NCI-H187 treated with DMSO at 0.1 percent for 48 hours (cell line): Measurements from ENCODE around the gene PRKCI.
"Not testable (repeated sequence)": the region's sequence is repeated elsewhere in the genome, so short reads cannot be mapped to it uniquely, and the experiment has no call there.

Experiments
- DNase-seq: peaks from one replicate; lab custom pipeline; 2025; lab: John Stamatoyannopoulos, UW

The PRKCI gene

DNA sequence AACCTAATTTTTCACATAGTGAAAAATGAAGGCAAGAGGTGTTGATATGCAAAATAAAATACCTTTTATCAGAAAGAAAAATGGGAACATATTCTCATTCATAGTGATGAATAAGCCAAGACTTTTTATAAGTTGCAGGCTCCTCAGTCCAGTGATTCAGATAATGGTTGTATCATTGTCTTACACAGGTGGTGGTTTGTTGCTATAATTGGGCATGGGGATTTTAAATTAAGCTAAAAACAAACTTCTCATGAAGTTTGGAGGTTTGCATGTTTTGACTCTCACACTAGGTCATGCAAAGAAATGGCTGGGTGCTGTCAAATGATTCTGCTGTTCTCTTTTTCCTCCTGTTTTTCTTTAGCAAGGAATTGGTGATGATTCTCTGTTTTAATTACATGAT is 74.5 kb downstream of the PRKCI start:
- no peak for DNase-seq

DNA sequence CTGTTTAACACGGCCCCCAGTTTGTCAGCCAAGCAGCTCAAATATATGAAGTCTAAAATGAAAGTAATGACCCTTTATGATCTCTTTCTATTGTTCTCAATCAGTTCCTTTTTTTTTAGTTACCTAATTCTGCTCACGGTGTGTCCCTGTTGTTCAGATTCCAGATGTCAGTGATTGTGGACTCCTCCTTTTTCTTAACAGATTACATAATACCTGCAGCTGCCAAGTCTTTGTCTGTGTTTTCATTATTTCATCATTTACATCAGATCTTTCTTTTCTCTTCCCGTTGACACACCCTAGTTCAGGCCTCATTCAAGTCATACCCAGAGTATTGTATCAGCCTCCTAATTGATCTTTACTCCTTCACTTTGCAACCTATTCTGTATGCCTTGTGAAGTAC is 79.2 kb downstream of the PRKCI start:
- DNase-seq = no peak

DNA sequence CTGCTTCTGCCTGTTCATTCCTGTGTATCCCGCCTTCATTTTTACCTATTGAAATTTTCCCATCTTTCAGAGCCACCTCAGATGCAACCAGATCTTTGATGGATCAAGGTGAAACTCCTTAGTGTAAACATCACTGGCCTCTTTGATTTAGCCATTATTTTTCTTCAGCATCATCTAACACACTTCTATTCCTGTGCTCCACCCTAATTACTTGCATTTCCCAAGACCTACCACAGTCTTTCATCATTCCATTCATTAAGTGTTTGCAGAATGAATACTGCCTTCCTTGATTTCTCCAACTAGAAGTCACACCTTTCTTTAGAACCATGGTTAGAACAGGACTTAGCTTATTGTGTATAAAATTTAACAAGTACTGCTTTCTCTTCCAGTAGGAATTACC is 79.8 kb downstream of the PRKCI start:
- DNase-seq = no peak

DNA sequence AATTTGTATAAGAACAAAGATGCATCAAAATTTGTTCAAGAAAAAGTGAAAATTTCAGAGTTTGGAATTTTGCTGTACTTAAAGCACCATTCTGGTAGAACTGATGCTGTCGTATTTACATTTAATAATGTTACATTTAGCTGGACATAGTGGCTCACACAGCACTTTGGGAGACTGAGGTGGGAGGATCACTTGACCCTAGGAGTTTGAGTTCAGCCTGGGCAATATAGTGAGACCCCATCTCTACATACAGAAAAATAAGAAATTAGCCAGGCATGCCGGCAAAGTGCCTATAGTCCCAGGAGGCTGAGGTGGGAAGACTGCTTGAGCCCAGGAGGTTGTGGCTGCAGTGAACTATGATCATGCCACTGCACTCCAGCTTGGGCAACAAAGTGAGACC is 83.8 kb downstream of the PRKCI start:
- DNase-seq = no peak

DNA sequence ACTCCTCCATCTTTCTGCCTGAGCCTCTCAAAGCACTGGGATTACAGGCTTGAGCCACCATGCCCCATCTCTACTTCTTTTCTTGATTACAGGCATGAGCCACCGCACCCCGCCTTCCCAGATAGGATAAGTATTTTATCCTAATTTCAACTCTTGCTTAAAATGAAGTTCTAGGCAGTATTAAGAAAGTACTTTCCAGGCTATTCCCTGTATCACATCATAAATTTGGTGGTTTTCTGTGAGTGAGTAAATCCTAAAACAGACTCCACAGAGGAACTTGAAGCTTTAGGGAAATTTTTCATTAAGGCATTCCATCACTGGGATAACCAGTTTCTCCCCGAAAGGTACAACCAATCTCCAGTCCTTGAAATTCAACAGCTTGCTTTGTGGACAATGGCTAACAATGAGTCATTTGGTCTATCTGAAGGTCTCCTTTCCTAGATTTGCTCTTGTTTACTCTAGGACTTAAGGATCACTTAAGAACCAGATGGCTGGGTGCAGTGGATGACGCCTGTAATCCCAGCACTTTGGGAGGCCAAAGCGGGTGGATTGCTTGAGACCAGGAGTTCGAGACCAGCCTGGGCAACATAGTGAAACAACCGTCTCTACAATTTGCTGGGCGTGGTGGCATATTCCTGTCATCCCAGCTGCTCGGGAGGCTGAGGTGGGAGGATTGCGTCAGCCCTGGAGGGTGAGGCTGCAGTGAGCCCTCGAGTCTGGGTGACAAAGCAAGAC is 85.6 kb downstream of the PRKCI start:
- no peak for DNase-seq

DNA sequence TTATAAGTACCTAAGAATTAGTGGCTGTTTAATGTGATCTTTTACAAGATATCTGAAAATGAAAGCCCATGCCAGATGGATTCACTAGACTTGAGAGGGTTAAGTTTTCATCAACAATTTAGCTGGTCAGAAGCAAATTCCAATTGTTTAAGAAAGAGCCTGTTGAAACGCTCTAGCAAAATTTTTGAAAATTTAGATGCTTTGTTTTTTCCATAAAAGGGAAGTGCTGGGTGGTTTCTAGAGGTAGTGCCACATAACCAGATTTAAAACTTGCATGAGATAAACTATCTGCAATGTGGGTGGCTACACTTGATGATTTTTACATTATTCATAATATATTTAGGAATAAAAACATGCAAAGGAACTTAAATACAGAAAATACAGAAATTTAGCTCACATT is 86.8 kb downstream of the PRKCI start:
- DNase-seq = no peak

DNA sequence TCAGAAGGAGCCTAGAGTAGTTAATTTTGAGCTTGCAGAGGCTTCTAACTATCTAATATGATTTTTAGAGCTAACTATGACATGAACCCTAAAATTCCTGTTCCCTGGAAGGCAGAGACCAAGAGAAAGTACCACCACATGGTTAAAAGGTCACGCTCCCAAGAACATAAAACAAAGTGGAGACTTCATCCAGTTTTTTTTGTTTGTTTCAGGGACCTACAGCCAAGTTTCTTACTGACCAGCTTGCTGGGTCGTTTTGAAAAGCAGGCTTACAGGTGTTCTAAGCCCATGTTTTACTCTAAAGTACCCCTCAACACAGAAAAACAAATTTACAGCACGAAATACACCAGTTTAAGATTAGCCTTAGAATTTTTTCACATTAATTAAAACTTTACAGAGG is 95.7 kb downstream of the PRKCI start:
- DNase-seq = no peak

DNA sequence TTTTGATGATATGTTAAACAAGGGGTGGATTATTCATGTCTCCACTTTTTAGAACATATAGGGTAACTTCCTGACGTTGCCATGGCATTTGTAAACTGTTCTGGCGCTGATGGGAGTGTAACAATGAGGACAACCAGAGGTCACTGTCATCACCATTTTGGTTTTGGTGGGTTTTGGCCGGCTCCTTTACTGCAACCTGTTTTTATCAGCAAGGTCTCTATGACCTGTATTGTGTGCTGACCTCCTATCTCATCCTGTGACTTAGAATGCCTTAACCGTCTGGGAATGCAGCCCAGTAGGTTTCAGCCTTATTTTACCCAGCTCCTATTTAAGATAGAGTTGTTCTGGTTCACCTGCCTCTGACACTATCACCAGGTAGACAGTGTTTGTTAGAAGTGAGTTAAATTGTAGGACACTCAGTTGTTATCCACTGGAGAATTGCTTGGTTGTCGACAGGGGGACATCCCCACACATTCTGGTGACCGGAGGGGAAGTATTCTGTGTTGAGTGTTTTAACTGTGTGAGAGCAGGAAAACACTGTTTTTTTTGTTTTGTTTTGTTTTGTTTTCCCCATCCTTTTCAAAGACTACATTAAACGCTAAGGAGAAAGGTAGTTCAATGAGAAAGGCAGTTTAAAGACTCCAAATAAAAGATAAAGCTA is 98.4 kb downstream of the PRKCI start:
- DNase-seq = no peak

DNA sequence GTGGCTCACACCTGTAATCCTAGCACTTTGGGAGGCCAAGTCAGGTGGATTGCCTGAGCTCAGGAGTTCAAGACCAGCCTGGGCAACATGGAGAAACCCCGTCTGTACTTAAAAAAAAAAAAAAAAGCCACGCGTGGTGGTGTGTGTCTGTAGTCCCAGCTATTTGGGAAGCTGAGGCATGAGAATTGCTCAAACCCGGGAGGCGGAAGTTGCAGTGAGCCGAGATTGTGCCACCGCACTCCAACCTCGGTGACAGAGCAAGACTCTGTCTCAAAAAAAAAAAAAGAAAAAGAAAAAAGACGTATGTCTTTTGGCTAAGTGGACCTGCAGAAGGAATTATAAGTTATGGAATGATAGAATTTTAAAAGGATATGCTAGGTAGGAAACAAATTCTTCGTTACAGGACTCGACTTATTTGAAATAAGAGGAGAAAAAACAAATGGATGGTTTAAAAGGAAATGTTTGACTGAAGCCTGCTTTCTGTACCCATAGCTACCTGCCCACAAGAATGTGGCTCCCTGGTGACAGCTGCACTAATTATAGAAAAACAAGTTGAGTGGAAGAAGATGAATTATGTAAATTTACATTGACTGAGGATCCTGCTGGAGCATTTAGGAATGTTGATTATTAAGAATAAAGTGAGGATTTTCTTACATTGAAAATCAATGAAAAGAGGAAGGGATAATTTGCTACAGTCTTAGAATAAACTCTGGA is 99.3 kb downstream of the PRKCI start:
- DNase-seq = no peak

DNA sequence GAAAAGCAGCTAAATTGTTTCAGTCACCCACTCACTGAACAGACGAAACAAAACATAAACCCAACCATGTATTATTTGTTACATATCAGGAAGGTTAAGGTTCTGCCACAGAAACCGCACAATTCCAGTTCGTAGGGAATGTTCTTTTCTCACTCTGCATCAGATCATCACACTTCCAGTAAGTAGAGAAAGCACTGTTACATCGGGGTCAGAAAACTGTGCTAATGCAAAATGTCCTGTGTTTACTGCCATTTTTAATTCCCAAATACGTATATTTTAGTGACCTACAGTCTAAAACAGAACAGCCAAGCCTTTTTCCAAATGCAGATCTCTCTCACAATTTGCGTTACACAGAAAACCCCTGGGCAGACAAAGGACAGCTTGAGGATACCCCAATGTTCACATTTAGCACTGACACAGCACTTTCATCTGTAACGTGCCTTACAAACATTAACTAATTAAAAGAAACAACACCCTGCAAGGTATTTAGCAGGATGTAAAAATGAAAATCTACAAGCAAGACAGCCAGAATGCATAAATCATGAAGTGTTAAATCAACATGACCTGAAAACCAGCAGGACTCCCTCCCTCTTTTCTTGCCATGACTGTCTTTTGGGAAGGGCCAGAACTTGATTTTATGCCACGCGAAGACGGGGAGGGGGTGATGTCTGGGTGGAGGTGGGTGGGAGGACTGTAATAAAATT is 100.5 kb downstream of the PRKCI start:
- DNase-seq = no peak

DNA sequence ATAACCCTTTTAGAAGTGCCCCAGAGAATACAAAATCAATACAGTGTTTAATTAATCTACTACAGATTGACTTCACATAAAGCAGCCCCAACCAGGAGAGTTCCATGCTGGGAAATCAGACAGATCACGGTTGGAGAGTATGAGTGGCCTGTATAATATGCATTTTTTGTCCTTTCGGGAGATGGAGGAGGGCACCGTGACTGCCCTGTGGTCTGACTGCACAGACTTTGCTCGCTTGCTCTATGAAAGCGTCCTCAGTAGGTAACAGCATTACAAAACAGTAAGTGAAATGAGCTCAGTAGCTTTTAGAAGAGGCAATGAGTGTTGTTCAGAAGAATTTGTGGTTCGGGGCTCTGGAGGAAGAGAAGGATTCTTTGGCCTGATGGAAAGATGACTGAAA is 101.1 kb downstream of the PRKCI start:
- DNase-seq = no peak

DNA sequence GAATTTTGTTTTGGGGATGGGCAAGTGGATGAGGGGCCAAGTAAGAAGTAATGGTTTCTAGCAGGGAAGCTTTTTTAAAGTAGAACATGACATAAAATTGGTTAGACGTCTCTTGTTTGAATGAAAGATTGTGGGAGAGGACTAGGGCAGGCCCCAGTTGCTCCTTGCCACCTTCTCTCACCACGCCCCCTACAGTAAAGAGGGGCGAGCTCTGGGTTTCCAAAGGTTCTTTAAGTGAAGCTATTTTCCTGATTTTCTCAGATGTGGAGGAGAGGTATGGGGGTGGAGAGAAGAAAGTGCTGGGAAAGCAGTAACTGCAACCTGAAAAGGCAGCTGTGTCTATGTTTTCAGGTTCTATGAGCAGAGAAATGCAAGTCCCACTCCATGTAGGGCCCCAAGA is 102.7 kb downstream of the PRKCI start:
- DNase-seq = no peak

DNA sequence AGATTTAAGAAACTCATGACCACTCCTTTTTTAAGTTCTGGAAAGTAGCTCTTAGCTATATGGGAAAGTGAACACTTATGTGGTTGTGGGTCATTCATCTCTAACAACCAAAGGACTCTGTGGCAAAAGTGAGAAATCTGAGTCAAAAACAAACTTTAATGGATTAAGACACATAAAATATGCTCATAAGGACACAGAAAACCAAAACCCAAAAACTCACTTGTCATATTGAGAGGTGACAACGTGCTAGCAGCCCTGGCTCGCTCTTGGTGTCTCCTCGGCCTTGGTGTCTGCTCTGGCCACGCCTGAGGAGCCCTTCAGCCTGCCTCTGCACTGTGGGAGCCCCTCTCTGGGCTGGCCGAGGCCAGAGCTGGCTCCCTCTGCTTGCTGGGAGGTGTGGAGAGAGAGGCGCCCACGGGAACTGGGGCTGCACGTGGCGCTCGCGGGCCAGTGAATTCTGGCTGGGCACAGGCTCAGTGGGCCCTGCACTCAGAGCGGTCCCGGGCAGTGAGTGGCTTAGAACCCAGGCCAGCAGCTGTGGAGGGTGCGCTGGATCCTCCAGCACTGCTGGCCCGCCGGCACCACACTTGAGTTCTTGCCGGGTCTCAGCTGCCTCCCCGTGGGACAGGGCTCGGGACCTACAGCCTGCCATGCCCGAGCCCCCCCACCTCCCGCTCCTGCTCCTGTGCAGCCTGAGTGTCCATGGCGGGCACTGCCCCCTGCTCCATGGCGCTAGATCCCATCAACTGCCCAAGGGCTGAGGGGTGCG is 105.0 kb downstream of the PRKCI start:
- no peak for DNase-seq

DNA sequence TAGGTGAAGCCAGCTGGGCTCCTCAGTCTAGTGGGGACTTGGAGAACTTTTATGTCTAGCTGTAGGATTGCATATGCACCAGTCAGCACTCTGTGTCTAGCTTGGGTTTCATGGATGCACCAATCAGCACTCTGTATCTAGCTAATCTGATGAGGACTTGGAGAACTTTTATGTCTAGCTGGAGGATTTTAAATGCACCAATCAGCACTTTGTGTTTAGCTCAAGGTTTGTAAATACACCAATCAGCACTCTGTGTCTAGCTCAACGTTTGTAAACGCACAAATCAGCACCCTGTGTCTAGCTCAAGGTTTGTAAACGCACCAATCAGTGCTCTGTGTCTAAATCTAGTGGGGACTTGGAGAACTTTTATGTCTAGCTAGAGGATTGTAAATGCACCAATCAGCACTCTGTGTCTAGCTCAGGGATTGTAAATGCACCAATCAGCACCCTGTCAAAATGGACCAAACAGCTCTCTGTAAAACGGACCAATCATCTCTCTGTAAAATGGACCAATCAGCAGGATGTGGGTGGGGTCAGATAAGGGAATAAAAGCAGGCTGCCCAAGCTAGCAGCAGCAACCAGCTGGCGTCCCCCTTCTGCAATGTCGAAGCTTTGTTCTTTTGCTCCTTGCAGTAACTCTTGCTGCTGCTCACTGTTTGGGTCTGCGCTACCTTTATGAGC is 105.8 kb downstream of the PRKCI start:
- not testable (repeated sequence) for DNase-seq

DNA sequence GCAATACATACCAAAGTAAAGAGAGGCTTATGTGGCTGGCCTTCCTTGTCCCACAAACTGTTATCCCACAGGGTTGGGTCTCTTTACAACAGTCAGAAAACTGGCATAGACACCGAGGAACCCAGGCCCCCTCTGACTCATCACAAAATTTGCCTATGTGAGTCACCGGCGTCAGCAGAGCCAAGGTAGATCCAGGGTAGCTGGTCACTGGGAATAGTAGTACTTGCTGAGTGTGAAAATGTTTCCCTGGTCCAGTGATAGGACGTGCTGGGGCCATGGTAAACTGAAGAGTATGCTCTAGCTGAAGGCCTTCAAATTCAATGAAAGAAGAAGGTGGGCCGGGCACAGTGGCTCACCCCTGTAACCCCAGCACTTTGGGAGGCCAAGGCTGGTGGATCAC is 108.1 kb downstream of the PRKCI start:
- DNase-seq = no peak

DNA sequence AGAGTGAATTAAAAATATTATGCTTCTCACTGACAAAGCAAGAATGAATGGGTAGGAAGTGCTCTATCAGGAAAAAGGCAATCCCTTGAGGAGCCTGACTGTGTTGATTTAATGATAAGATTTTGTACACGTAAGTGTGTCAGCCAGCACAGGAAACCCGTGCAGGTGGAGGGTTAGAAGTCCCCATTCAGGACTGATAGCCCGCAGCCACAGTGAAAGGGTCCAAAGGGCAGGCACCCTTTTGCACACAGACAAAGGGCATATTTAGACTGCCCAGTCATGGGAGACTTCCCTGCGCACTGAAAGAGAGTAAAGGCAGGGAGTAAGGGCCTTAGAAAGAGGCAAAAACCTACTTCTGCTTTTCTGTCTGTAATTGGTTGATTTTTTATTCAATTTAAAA is 108.9 kb downstream of the PRKCI start:
- no peak for DNase-seq

DNA sequence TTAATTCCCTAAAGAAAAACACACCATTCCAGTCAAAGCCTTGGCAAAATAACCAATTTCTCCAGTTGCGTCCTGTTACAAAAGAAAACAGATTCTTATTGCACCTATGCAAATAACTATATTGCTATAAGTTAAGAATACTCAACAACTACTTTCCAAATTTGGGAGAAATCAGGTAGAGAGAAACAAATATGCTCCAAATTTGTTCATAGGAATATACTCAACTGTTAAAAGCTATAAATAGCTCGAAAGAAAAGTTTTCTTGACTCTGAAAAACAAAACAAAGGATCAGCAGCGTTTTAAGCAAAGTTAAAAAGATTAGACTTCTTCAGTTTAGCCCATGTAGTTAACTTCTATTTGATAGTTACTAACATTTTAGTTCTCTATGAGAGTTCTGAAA is 115.2 kb downstream of the PRKCI start:
- no peak for DNase-seq

DNA sequence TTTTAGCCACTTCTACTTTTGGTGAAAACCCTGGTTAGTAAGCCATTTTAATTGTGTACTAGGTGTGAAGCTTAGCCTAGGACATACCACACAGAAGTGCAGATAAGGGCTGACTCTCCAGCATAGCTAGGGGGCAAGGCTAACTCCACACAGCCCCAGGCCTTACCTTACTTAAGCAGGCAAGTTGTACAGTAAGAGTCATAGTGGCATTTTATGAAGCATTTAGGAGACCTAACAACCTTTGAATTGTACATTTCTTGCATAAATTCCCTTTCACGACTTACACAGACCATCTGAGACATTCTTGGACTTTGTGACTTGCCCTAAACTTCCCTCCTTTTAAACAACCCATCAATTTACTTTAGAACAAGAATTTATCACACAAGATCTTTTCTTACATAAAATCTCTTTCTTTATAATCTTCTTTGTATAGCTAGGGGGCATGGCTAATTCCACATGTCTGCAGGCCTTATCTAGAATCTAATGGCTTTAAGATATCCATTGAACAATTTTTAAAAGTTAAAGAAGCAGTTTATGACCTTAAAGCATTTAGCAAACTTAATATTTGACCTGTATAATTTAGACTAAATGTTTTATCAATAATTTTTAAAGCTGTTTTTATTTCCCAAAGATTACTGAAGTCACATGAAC is 116.6 kb downstream of the PRKCI start:
- no peak for DNase-seq

DNA sequence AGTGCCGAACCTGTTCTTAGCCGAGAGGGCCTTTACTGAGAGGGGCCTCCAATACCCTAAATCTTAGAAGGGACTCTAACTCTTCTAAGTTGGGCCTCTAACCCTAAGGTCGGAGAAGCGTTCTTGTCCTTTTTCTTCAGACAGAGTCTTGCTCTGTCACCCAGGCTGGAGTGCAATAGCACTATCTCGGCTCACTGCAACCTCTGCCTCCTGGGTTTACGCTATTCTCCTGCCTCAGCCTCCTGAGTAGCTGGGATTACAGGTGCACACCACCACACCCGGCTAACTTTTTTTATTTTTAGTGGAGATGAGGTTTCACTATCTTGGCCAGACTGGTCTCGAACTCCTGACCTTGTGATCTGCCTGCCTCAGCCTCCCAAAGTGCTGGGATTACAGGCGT is 120.0 kb downstream of the PRKCI start:
- not testable (repeated sequence) for DNase-seq

DNA sequence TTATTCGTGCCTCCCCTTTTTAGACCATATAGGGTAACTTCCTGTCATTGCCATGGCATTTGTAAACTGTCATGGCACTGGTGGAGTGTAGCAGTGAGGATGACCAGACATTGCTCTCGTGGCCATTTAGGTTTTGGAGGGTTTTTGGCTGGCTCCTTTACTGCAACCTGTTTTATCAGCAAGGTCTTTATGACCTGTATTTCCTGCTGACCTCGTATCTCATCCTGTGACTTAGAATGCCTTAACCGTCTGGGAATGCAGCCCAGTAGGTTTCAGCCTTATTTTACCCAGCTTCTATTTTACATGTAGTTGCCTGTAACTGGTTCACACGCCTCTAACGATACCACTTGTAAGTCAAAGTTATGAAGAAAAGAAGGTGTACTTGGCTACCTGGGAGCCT is 121.6 kb downstream of the PRKCI start:
- not testable (repeated sequence) for DNase-seq

DNA sequence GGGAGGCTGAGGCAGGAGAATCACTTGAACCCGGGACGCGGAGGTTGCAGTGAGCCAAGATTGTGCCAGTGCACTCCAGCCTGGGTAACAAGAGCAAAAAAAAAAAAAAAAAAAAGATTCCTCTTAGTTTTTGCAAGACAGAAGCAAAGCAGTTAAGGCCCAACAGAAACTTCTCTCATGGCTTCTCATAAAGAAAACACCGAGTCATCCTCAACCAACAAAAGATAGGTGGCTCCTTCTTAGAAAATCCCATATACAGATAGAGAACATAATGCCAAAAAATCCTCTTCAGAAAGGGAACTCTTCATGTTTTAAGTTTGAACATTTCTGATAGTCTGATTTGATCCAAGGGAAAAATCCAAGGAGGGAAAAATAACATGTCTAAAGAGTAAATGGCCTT is 122.7 kb downstream of the PRKCI start:
- no peak for DNase-seq
